Brain microvascular endothelial cell (primary cell): ENCODE measurements around the gene SLC16A13.

Experiments used
- DNase-seq: peaks from one replicate; pipeline ENCODE4 v3.0.0-alpha.2; 2020
- H3K27ac ChIP-seq: fragments of 250-450 bp; sonication (Bioruptor Pico); 2 replicates; pipeline ENCODE4 v1.5.1; 2020; ENCODE audit warnings: mild to moderate bottlenecking, moderate library complexity
- H3K27me3 ChIP-seq: fragments of 250-450 bp; sonication (Bioruptor Pico); replicated peaks from 2 replicates; pipeline ENCODE4 v1.5.1; 2020; ENCODE audit warnings: mild to moderate bottlenecking
- H3K36me3 ChIP-seq: fragments of 250-450 bp; sonication (Bioruptor Pico); replicated peaks from 2 replicates; pipeline ENCODE4 v1.5.1; 2020; ENCODE audit warnings: mild to moderate bottlenecking
- H3K4me3 ChIP-seq: 2 replicates; pipeline ENCODE4 v1.5.1; 2011; ENCODE audit warnings: low read depth, mild to moderate bottlenecking, control low read depth, low read length, moderate library complexity
- CTCF ChIP-seq: IDR thresholded peaks from 2 replicates; pipeline ENCODE4 v1.5.1; 2011; ENCODE audit warnings: low read depth, mild to moderate bottlenecking, moderate library complexity, low read length, control low read depth, inconsistent platforms; ENCODE audit errors: missing control alignments
- in situ Hi-C: cut with HindIII; loops from 2 replicates; pipeline ENCODE4 v1.10.0; 2017; ENCODE audit warnings: low sequenced_read_pairs, low pct_ligation_motif_present

Gene SLC16A13

GRCh38 chr17:6995500-6996255 lies 40.1 kb upstream of the SLC16A13 start, which contains the start of gene ALOX12:
Gene ALOX12 (plus strand): TSS chr17:6996049. CDS start chr17:6996118, 69 bp downstream.
- no peak within 1 kb of the TSS for H3K27ac ChIP-seq

GRCh38 chr17:6996256-6997011 lies 39.4 kb upstream of the SLC16A13 start:
- Histone ChIP-seq H3K27ac (no peak overlapping the region), H3K4me3 (no peak overlapping the region), H3K36me3 (peaks cover 14% of the 10 kb centered on the region), H3K27me3 (no peaks in the 10 kb centered on the region)
- no peak for DNase-seq
- TF ChIP-seq CTCF, result no peak
- in situ Hi-C loops, result no loop called here

More at GRCh38 chr17:6995500-6996255, 40.1 kb upstream of the SLC16A13 start, which contains the start of gene ALOX12:
- DNase-seq, result no peak
- H3K4me3 ChIP-seq, result peak within 1 kb of the TSS; percentile 30
- in situ Hi-C loops, result no loop called here
- TF ChIP-seq CTCF, result no peak
- H3K36me3 ChIP-seq, result peaks cover 11% of the 10 kb centered on the region
- no peaks in the 10 kb centered on the region for H3K27me3 ChIP-seq

- no peak for TF ChIP-seq CTCF
- in situ Hi-C loops, result no loop called here
- H3K27me3 ChIP-seq, result no peaks in the 10 kb centered on the region
- no peak for DNase-seq
- no peak overlapping the region for H3K27ac ChIP-seq
- no peak overlapping the region for H3K4me3 ChIP-seq
- H3K36me3 ChIP-seq, result peaks cover 22% of the 10 kb centered on the region
Measured at GRCh38 chr17:6997171-6997570, 38.6 kb upstream of the SLC16A13 start.

- H3K27ac ChIP-seq, result no peak overlapping the region
- H3K4me3 ChIP-seq, result no peak overlapping the region
- in situ Hi-C loops, result no loop called here
- peaks cover 31% of the 10 kb centered on the region for H3K36me3 ChIP-seq
- TF ChIP-seq CTCF, result no peak
- H3K27me3 ChIP-seq, result no peaks in the 10 kb centered on the region
- DNase-seq, result no peak
Measured at GRCh38 chr17:6998855-6999508, 36.8 kb upstream of the SLC16A13 start.

- Histone ChIP-seq H3K27me3 (no peaks in the 10 kb centered on the region), H3K4me3 (no peak overlapping the region), H3K27ac (no peak overlapping the region), H3K36me3 (peaks cover 31% of the 10 kb centered on the region)
- peak; percentile 42 for DNase-seq
- TF ChIP-seq CTCF, result peak; percentile 81
- in situ Hi-C loops, result no loop called here
Measured at GRCh38 chr17:7001318-7001961, 34.4 kb upstream of the SLC16A13 start.
